Stimulated activated CD4-positive, alpha-beta T cell treated with anti-CD3 and anti-CD28 coated beads, Interleukin-1b, Interleukin-23, amount 100 ng/mL, for 24 hours (primary cell): ENCODE data around the gene HESX1.

ENCODE experiments used
- DNase-seq, 4 experiments: peaks; one replicate each; pipeline ENCODE4 v3.0.0-alpha.2; 2020; ENCODE audit warnings: low read depth in 4 of 4, low spot score in 1 of 4

HESX1 gene

DNA sequence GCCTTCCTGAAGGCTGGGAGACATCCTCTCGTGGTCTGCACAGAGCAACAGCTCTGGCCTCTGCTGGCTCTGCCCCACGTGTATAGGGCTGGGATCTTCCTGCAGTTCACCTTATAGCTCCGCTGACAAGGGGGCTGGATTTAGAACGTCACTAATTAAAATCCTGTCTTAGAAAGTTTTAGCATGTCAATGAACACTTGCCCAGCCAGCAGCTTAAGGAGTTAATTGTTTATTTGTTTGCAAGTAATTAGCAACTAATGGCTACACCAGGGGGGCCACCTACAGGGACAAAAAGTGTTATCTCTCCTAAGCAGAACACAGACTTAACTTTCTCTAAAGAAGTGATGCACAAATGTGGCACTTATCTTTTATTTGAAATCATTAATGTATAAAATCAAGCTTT is at the start of gene HESX1:
Gene HESX1 (minus strand): TSS at position 84 of the 403 bp plus-strand sequence. CDS start 60 bp downstream, at position 24.
- no peak for DNase-seq

DNA sequence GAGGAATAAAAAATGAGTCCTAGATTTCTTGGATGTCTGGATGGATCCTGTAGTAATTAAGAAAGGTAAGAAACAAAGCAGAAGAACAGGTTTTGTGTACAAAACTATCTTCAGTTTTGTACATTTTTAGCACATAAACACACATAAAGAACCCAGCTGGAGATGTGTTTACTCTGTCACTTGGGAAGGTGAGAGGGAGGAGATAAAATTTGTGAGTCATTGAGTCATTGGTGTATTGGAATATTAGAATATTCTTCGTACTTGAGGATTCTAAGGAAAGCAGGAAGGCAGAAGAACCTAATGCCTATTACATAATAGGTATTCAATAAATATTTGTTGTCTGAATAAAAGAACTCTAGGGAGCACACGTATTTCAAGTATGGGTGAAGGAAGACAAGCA is 45.2 kb upstream of the HESX1 start:
- no peak for DNase-seq

DNA sequence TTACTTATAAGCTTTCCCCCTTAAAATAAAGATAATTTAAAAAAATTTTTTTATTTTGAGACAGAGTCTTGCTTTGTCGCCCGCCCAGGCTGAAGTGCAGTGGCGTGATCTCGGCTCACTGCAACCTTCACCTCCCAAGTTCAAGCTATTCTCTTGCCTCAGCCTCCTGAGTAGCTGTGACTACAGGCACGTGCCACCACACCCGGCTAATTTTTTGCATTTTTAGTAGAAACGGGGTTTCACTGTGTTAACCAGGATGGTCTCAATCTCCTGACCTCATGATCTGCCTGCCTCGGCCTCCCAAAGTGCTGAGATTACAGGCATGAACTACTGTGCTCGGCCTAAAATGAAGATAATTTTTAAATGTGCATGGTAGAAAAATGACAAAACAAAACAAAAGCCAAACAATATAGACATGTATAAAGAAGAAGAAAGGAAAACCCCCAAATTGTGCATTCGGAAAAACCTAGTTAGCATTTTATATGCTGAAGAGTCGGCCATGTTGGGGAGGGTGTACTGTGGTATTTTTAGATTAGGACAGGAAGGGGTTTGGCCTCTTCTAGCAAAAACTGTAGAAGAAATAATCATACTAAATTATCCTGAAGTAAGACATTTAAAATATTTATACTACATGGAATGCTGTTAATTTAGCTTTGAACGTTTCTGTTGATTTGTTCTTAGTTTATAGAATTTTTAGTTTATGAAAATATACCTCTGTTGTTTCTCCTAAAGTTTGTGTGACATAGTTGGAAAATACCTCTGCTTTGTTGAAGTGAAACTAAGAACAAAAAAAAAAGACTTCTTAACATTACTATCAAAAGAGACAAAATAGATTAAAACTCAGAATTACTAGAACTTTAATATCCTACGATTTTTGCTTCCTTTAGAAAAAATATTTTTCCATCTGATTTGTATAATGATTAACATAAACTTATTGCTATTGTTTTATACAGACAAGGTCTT is 35.1 kb upstream of the HESX1 start:
- no peak for DNase-seq

DNA sequence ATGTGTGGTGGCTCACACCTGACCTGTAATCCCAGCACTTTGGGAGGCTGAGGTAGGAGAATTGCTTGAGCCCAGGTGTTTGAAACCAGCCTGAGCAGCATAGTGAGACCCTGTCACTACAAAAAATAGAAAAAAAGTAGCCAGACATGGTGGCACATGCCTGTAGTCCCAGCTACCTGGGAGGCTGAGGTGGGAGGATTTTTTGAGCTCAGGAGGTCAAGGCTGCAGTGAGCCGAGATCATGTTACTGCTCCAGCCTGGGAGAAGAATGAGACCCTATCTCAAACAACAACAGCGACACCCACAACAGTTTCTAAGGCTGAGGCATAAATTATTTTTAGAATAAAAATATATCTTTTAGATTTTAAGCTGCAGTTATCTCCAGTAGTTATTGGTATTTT is 34.0 kb upstream of the HESX1 start:
- DNase-seq: no peak

GRCh38 chr3:57230006-57230405 is 30.2 kb upstream of the HESX1 start:
- DNase-seq: no peak

DNA sequence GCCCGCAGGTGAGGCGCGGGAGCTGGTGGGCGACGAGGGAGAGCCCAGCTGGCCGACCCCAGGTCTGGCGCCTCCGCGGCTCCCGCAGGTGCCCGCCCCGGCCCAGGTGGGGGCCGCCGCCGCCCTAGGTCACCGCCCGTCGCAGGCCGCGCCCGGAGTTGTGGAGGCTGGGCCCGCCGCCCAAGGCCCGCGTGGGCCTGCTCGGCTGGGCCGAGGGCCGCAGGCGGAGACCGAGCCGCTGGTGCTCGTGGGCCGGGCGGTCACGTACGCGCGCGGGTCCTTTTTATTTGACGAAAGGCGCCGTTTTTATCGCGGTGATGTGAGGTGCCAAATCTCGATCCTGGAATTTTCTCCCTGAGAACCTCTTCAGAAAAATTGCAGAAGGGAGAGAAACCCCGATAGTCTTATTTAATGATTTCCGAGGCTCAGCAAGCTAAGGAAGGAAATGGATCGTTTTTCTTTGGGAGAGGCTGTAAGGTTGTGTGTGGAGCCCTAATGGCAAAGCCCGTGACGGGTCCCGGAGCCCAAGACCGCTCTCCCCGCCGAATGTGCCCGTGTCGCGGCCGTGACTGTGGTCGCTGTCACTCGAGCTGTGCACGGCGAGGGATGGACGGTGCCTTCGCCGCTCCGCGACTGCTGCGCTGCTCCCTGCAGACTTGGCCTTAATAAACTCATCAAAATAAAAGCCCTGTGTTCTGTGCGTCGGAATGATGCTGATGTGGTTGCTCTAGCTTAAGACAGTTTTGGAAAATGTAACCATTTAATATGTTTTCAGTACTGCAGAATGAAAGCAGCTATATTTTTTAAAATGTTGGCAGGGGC is 28.4 kb upstream of the HESX1 start:
- peak in 2 of 4 experiments; percentile 11 to 29 for DNase-seq

DNA sequence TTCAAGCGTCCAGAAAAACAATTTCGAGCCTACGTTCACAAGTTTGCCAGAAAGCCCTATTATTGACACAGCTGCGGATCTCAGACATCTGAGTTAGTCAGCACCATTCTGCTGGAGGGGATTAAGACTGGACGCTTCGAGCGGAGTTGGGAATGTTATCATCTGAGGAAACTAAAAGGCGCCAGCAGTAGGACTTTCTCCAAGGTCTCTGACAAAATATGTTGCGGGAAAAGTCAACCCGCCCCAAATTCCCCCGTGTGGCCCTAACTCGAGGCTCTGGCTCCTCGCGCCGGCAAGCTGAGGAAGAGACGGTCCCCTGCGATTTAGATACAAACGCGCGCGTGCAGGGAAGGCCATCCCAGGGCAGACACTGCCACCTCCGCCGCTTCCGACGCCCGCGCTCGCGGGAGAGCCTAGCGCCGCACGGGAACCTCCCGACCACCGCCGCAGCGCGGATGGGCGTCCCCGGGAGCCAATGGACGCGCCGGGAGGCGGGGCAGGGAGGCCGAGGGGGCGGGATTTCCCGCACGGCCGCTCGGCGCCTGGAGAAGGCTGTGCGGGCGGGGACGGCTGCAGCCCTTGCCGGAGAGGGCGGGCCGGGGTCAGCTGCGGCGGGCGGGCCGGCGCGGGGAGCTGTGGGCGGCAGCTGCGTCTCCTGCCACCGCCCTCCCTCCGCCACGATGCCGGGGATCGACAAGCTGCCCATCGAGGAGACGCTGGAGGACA is 27.6 kb upstream of the HESX1 start, which contains the start of gene APPL1:
Gene APPL1 (plus strand): TSS at position 526 of the 726 bp plus-strand sequence. CDS start 155 bp downstream, at position 681.
- peak; percentile 60 to 91 (median 82) for DNase-seq

DNA sequence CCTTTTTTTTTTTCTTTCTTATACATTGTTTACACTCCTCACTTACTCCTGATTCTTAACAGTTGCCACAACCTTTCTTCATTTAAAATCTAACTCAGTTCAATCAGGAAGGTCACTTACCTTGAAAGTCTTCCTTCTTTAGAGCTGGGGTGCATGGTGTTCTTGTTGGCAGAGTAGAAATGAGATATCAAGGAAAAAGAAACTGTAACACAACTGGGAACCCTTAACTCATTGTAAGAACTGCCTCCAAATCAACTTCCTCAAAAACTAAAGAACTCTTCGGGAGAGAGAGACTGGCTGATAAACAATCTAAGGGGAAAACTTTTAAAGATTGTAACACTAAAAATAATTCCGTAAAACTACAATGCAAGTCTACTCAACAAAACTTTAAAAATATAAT is 26.4 kb upstream of the HESX1 start:
- DNase-seq: no peak

- DNase-seq: no peak
These were observed 25.1 kb upstream of the HESX1 start for GRCh38 chr3:57224856-57225255.

DNA sequence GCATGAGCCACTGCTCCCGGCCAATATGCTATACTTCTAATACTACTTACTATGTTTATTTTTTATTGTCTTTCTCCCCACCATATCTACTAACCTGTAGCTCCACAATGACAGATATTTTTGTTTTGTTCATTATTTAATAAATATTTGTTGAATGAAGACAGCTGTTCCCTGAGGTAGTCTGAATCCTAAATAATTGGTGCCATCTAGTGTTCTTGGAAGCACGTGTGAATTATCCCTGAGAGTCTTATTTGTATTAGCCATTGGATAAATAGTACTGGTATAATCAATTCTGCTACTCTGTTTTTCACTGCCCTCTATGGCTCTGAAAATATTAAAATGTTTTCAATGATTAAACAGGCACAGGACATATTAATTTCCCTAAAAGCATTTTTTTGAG is 22.1 kb upstream of the HESX1 start:
- DNase-seq: no peak

DNA sequence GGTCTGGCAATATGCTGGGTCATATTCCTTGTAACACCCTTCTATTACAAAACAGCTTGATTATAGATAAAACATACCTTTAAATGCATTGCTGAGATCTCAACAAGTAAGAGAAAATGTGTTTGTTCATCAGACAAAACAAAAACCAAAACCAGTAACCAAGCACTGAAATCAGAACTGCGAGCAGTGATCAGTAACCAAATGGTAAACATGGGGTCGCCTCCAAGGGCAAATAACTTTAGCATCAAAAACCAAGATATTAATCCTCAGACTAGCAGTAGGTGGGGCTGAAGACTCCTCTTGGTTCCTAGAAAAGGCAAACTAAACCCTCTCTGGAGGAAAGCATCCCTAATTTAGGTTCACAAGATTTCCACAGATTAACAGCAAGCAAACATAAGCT is 6.6 kb upstream of the HESX1 start:
- no peak for DNase-seq

DNA sequence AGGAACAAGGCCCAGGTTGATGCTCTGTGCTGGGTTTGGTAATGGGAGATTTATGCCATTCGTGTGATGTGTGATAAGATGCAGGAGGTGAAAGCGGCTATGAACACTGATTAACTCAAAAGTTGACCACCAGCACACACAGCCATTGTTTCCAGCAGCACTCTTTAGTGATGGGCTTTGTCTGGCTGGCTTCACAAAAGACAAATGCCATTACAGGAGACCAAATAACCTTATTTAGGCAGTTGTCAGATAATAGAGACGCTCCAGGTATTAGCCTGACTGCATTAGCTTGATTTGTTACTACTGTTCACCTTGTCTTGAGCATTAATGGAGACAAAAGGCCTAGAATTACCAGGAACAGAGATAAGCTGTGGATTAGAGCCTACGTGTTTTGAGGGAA is 5.1 kb downstream of the HESX1 start:
- DNase-seq: no peak

DNA sequence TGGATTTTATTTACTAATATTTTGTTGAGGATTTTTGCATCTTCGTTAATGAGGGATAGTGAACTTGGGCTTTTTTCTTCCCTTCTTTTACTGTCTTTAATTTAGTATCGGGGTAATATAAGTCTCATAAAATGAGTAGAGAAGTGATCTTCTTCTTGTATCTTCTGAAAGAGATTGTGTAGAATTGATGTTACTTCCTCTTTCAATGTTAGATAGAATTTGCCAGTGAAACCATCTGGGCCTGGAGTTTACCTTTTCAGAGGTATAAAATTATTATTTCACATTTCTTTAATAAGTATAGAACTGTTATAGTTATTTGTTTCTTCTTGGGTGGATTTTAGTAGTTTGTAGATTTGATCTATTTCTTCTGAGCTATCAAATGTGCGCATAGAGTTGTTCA is 7.8 kb downstream of the HESX1 start:
- DNase-seq: no peak

- no peak for DNase-seq
These were observed 15.3 kb downstream of the HESX1 start for GRCh38 chr3:57184526-57184925.

DNA sequence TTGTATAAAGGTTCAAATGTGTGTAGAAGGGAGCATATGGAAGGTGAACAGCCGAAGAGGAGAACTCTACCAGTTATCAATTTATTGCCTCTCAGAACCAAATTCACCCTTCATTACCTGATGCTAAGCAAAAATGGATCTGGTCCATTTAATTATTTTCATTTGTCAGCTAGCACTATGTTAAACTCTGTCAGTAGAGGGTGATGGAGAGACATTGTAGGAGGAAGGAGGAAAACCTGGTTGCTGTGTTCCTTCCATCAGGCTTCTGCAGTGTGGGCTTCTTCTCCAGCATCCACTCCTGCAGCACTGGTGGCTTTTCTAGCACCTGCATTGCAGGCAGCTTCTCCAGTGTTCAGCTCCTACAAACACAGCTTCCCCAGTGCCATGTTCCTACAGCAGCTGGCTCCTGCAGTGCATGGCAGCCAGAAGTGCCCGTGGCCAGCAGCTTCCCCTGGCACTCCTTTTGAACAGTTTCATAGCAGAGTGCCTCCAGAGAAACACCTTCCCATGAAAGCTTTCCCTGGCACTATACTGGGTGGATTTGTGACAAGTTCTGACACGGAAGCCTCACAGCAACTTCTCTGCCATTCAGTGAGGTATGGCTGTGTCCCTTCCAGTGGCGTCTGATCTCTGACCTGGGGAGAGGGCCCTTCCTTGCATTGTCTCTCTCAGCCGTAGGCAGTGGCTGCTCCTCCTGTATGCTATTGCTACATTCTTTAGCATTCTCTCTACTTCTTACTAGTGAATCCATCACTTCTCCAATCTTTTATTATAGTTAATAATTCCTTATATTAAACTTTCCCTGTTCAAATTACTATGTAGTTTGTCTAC is 20.0 kb downstream of the HESX1 start:
- DNase-seq: no peak

DNA sequence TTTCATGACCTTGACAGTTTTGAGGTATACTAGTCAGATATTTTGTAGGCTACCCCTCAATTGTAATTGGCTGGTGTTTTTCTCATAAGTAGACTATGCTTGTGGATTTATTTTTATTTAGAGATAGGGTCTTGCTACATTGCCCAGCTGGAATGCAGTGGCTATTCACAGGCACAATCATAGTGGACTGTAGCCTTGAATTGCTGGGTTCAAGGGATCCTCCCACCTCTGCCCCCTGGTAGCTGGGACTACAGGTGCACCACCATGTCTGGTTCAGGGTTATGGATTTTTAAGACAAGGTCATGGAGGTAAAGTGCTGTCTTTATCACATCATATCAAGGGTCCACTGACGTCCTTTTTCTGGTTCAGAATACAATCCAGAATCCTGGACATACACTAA is 23.7 kb downstream of the HESX1 start:
- no peak for DNase-seq

DNA sequence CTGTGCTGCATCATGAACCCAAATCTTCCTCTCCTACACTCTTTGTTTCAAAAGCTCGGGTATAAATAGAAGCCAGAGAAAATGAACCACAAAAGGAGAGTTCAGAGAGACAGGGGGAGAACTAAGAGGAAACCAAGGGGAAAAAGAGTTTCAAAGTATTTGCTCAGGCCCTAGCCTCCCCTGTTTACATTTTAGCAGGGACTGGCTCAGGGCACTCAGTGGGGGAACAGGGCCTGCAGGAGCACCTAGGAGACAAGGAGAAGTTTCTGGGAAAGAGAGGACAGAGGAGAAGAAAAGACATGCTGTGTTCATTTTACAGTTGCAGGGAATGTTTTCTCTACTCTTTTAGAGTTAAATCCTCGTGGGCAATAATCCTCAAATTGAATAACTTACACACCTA is 26.1 kb downstream of the HESX1 start:
- no peak for DNase-seq

DNA sequence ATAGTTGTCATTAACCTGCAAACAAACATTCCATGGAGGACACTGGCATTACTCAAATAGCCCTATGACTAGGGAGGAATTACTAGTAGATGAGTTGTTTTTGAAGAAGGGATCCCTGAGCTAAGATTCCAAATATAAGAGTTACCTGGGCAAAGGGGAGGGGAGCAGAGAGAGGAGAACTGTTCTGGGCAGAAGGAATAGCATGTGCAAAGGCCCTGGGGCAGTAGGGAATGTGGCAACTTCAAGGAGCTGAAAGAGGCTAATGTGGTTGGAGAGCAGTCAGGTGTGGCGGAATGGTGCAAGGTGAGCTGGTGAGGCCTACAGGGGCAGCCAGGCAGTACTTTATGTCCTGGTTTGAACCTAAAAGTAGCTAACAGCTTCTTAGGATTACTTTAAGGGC is 28.8 kb downstream of the HESX1 start:
- DNase-seq: no peak

- DNase-seq: peak; percentile 27 to 53 (median 36)
These were observed 29.7 kb downstream of the HESX1 start for GRCh38 chr3:57169872-57170623.

DNA sequence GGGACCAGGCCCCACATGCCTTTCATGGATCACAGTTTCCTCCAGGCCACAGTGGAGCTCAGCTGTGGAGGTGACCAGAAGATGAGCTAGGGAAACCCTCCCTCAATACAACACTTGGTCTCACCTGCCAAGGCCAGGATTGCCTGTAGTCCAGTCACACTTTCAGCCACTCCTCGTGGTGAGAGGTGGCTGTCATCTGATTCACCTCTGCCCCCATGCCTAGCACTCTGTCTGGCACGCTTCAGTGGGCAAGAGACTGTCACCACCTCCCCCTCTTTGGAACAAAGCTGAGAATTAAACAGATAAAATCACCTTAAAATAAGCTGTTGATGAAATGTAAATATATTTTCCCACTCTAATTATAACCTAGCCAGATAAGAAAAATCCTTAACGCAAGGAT is 30.7 kb downstream of the HESX1 start:
- no peak for DNase-seq
